GM06990 (cell line): ENCODE data around the gene EYS.

Experiments used
- DNase-seq: peaks from one replicate; pipeline ENCODE4 v3.0.0-alpha.2; 2011; ENCODE audit not compliant: insufficient read length; ENCODE audit errors: extremely low read depth
- H3K27me3 ChIP-seq: replicated peaks from 2 replicates; pipeline ENCODE4 v1.6.0; 2011; ENCODE audit warnings: low read length; ENCODE audit not compliant: control insufficient read depth, insufficient read depth
- H3K36me3 ChIP-seq: 2 replicates; pipeline ENCODE4 v1.5.1; 2011; ENCODE audit warnings: low read length; ENCODE audit not compliant: control insufficient read depth, insufficient read depth
- H3K4me3 ChIP-seq: replicated peaks from 2 replicates; pipeline ENCODE4 v1.5.1; 2011; ENCODE audit warnings: low read depth, mild to moderate bottlenecking, control low read depth, low read length
- TF ChIP-seq, protein P1 (sequence below): IDR thresholded peaks from 2 replicates; pipeline ENCODE4 v1.5.1; 2011; ENCODE audit warnings: low read length, control low read depth, mild to moderate bottlenecking, inconsistent platforms; ENCODE audit not compliant: insufficient read depth, poor library complexity, severe bottlenecking

Gene EYS

DNA sequence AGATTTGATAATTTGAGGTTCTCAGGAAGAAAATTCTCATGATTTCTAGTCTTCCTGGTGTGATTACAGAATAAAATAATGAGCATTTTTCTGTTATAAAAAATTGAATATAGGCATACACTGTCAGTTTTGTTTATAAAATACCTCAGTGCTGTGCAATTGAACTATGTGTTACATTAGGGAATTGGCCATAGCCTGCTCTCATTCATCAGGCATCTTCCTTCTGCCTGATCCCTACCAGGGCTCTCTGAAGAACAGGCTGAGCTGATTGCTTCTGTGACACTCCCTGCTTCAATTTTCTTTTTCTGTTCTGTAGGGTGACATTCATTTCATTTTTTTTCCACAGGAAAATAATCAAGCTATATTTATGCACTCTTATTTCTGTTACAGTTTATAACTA lies 1908.6 kb downstream of the EYS start:
- Histone ChIP-seq H3K27me3 (no peaks in the 10 kb centered on the region), H3K36me3 (no peaks in the 10 kb centered on the region), H3K4me3 (no peak overlapping the region)
- TF ChIP-seq, protein P1, sequence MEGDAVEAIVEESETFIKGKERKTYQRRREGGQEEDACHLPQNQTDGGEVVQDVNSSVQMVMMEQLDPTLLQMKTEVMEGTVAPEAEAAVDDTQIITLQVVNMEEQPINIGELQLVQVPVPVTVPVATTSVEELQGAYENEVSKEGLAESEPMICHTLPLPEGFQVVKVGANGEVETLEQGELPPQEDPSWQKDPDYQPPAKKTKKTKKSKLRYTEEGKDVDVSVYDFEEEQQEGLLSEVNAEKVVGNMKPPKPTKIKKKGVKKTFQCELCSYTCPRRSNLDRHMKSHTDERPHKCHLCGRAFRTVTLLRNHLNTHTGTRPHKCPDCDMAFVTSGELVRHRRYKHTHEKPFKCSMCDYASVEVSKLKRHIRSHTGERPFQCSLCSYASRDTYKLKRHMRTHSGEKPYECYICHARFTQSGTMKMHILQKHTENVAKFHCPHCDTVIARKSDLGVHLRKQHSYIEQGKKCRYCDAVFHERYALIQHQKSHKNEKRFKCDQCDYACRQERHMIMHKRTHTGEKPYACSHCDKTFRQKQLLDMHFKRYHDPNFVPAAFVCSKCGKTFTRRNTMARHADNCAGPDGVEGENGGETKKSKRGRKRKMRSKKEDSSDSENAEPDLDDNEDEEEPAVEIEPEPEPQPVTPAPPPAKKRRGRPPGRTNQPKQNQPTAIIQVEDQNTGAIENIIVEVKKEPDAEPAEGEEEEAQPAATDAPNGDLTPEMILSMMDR: no peak
- DNase-seq: no peak

DNA sequence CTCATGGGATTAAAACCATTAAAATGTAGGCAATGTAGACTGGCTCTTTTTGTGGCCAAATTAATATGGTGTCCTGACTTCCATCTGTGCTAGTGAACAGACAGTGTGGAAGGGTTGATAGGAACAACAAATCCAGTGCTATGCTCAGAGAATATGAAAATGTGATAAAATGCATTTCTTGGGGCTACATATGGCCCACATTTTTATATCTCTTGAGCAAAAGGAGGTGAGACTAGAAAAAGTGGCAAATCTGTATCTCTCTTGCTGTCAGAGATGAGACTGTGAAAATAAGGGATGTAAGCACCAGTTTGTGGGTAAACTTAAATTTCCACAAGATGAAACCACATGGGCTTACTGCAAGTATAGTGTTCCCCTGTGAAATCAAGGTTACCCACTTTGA lies 1909.3 kb downstream of the EYS start:
- Histone ChIP-seq H3K27me3 (no peaks in the 10 kb centered on the region), H3K36me3 (no peaks in the 10 kb centered on the region), H3K4me3 (no peak overlapping the region)
- TF ChIP-seq, protein P1: no peak
- no peak for DNase-seq

DNA sequence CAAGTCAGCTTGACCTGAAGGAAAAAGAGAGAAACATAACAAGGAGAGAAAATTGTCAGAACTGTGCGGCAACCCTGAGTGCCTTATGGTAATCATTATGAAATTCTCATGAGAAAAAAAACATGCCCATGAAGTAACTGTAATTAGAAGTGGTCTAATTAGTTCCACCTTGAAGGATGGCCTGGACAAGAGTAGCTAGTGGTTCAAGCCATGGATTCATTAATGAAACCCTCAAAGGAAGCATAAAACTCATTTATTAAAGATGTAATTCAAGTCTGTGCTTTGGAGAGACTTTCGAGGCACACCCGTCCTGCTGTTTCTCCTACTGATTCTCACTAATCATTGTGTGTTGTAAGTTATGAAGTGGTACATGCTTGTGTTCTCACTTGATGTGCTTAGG lies 1911.2 kb downstream of the EYS start:
- Histone ChIP-seq H3K36me3 (no peaks in the 10 kb centered on the region), H3K27me3 (no peaks in the 10 kb centered on the region), H3K4me3 (no peak overlapping the region)
- TF ChIP-seq, protein P1: no peak
- no peak for DNase-seq

DNA sequence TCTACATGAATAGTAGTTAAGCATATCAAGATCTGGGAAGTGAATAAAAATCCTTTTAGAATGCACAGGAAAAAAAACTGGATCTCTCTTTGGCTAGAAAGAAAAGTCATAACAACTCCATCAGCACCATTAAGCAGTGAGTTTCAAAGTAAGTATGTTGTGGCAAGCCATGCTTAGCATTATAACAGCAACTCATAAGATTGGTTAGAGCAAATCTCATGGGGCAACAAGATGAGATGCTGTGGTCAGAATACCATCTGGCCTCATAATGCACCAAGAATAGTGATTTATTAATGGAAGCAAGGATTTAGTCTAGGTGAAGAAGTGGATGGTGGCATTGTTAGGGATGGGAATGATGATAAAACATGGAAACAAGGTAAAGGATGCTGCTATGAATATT lies 1912.0 kb downstream of the EYS start:
- no peak overlapping the region for H3K4me3 ChIP-seq
- no peak for DNase-seq
- H3K36me3 ChIP-seq: no peaks in the 10 kb centered on the region
- H3K27me3 ChIP-seq: no peaks in the 10 kb centered on the region
- TF ChIP-seq, protein P1: no peak

DNA sequence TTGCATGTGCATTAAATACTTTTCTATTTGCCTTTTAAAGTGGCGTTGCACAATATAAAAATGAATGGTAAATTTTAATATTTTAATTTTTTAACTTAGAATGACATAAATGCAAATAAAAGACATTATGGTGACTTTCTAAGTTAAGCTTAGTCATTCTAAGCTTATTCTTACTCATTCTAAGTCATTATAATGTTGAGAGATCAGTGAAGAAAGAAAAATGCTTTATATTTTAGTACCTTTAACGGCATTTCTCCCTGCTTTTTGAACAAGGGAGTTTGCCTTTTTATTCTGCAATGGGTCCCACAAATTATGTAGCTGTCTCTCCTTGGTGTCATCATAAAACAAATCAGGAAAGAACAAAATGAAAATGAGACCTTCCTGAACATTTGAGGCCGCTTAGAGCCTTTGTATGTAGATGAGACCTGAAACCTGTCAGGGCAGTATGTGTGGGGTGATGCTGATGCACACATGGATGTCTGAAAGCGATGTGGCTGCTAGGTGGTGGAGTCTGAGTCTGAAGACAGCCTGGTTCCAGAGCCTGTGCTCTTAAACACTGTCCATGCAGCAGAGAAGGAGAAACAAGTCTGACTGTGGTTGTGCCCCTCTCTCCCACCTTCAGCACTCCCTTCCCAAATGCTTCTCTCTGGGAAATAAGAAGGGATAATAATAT lies 1913.4 kb downstream of the EYS start:
- no peak for DNase-seq
- Histone ChIP-seq H3K36me3 (no peaks in the 10 kb centered on the region), H3K27me3 (no peaks in the 10 kb centered on the region), H3K4me3 (no peak overlapping the region)
- TF ChIP-seq, protein P1: no peak
